T-helper 1 cell treated with Interleukin-12 subunit alpha and Interleukin-12 subunit beta and Interleukin-4 antibody, amounts not matched to agents 30 ng/mL and 1 ng/mL, for 36 hours (primary cell): ENCODE results near the gene DNAI2. TPM values are rescaled to one million over a fixed set of nuclear protein-coding genes. Genes with fewer than 3 reads are reported as not detected.

ENCODE experiments used
- intact Hi-C: fragments of 100-400 bp; cut with micrococcal nuclease; formaldehyde crosslinking; loops from one replicate; pipeline ENCODE4 v1.15.1; 2024
- total RNA-seq: library from RNA; stranded (reverse); gene quantifications from 2 replicates; pipeline ENCODE4 v1.2.3, GENCODE V29; 2022

Gene DNAI2, protein sequence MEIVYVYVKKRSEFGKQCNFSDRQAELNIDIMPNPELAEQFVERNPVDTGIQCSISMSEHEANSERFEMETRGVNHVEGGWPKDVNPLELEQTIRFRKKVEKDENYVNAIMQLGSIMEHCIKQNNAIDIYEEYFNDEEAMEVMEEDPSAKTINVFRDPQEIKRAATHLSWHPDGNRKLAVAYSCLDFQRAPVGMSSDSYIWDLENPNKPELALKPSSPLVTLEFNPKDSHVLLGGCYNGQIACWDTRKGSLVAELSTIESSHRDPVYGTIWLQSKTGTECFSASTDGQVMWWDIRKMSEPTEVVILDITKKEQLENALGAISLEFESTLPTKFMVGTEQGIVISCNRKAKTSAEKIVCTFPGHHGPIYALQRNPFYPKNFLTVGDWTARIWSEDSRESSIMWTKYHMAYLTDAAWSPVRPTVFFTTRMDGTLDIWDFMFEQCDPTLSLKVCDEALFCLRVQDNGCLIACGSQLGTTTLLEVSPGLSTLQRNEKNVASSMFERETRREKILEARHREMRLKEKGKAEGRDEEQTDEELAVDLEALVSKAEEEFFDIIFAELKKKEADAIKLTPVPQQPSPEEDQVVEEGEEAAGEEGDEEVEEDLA
- 0.34 and 0.69 TPM in 2 replicates for total RNA-seq

DNA sequence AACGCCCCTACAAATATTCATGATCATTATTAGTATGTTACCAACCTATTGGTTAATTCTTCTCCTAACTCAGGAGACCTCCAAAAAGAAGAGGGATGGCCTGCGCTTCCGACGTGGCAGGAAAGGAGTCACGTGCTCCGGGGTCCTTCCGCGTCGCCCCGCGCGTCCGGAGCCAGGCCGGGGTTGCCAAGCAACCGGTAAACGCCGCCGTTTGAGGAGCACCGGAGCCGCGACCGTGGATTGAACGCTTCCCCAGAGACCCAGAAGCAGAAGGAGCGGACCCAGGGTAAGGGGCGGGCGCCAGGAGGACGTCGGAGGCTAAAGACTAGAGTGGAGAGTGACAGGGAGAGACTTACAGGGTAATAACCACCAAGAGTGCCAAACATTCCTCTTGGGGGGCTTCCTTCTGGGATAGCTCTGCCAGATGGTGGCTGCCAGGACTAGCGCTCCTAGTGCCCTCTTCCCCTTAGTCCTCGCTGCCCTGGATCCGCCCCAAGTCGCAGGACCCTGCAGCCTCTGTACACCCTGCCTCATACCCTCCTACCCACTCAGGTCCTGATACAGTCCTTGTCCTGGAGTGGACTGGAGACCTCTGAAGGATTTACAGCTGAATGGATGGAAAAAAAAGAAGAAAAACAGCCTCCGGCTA is at the start of gene DNAI2:
Gene DNAI2 (plus strand): TSS at position 175 of the 649 bp plus-strand sequence. CDS start 7,584 bp downstream, outside the sequence.
- intact Hi-C loops: no loop called here

DNA sequence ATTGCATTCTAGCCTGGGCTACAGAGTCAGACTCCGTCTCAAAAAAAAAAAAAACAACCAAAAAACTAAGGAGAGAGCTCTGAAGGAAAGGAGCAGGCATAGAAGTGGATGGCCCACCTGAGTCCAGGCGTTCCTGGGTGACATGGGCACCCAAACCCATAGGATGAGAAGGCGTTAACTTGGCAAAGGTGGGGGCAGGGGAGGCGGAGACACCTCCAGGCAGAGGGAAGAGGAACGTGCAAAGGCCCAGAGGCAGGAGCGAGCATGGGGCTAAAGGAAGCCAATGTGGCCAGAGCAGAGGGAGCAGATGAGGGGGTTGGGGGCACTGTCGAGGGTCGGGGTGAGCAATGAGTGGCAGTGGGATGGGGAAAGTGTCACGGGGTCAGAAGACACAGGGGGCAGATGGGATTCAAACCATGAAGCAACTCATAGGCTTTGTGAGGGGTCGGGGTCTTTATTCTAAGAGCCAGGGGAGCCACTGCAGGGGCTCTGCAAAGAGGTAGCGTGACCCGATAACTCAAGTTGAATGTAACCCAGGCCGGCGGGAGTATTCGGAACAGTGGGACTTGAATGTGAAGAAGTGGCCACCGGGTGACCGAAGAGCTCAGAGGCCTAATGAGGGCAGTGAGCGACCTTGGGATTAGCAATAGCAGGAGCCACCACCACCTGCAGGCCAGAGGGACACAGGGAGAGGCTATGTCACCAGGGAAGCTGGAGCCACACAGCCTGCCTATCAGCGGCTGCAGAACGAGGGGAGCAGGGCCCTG is 48.9 kb upstream of the DNAI2 start:
- intact Hi-C loops: no loop called here

DNA sequence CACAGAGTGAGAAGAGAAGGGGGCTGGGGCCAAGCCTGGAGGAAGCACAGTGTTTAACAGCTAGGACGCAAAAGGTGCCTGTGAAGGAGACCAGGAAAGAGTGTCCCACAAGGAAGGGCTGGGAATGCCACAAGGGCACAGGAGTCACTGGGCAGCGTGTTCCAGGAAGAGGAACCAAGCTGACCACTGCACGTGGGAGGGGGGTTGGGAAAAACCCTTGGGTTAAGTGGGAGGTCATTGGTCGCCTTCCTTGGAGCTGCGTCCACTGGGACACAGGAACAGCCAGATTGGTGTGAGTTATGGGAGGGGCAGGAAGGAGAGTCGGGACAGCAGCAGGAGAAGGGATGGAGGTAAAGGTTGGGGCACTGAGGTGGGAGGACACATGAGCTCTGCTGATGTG is 47.8 kb upstream of the DNAI2 start:
- intact Hi-C loops: no loop called here

DNA sequence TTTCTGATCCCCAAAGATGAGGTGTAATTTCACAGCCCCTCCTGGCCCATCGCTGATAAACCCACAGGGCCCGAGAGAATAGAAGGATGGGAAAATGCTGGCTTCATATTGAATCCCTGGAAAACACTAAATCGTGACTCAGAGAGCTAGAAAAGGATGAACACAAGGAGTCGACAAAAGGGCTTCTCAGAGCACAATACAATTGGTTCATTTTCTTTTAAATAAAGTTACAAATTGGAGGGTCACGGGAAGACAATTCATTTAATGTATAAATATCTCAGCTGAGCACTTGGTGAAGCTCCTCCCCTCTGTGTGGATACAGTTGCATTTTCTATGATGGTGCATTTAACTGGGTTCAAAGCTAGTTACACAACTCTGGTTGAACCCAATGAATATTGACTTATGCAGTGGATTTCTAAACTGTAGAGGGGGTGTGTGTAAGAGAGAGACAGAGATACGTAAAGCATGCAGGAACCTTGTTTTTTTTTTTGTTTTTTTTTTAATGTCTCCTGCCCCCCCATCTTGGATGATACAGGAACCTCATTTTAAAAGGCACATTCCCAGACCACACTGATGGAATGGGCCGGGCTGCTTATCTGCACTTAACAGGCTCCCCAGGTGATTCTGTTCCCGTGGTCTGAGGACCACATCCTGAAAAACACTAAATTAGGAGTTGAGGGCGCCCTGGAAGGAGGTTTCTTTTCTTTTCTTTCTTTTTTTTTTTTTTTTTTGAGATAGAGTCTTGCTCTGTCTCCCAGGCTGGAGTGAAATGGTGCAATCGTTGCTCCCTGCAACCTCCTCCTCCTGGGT is 46.6 kb upstream of the DNAI2 start:
- intact Hi-C loops: no loop called here

DNA sequence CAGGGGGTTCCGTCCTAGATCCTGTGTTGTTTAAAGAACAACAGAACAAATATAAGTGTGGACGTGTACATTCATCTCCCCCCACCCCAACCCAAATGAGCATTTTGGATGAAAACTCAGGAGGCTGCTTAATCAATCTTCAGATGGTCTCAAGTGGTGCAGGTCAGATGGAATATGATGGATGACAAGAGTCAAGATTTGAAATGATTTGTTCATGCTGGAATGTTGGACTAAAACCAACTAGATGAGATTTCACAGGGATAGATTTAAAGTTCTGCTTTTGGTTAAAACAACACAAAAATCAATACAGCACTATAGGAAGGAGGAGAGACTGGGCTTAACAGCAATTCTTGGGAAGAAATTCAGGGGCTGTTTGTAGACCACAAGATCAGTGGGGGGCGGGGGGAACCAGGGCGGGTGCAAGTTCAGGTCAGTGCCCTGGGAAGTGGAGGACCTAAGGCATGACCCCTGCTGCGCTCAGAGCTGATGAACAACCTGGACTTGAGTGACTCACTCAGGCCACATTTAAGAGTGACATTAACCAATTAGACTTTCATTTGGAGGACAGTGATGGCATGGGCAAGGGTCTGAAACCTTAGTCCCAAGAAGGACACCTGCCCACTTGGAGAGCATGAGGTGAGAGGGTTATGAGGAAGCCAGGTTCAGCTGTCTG is 45.6 kb upstream of the DNAI2 start:
- intact Hi-C loops: no loop called here

DNA sequence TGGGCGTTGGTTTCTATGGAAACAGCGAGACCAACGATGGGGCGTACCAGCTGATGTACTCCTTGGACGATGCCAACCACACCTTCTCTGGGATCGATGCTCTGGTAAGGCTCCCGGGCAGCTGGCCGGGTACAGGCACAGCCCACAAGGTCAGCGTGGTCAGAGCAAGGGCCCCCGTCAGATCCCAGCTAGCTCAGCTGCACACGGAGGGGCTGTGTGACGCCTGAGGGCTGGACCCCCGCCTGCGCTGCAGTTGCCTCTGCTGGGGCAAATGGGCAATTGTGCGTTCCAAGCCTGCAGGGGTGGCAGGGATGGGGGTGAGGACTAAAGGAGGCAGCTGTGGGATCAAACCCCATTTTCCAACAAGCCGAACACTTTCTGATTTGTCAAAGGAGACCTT is 43.1 kb upstream of the DNAI2 start:
- intact Hi-C loops: no loop called here

DNA sequence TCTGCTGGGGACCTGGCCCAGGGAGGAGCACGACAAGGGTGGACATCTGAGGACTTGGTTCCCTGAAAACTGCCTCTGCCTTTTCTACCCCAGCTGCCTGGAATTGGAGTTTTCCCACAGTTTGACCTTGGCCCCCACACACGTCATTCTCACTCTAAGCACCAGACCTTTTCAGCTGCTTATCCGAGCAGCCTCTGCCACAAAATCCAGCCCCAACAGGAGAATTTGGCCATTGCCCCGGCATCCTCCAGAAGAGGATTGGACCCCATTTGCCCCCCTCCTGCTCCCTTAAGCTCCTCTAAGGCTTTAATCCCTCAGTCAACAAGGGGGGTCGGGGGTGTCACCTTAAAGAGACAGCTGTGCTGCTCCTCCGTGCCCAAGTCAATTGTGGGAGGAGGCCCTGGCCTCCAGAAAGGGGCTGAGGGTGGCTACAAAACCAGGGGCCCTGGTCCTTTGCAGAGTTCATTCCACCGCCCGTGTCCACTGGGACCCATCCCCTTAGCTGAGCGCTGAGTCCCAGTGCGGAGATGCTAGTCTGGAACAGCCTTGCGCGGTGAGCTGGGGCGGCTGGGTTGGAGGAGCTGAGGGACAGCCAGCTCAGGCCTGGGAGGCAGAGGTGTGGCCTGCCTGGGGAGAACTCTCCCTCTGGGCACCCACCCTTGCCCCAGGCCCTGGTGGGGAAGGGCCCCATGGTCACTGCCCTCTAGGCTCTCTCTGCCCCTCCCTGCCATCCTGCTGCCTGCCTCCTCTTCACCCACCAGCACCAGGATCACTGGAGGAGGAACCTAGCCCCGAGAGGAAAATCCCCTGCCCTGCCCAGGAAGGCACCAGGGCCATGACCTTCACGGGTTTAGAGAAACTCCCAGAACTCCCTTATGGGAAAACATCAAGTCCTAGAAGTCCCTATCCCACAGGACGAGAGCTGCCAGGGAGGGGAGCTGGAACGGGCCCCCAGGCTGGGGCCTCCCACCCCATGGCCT is 41.8 kb upstream of the DNAI2 start:
- intact Hi-C loops: no loop called here

DNA sequence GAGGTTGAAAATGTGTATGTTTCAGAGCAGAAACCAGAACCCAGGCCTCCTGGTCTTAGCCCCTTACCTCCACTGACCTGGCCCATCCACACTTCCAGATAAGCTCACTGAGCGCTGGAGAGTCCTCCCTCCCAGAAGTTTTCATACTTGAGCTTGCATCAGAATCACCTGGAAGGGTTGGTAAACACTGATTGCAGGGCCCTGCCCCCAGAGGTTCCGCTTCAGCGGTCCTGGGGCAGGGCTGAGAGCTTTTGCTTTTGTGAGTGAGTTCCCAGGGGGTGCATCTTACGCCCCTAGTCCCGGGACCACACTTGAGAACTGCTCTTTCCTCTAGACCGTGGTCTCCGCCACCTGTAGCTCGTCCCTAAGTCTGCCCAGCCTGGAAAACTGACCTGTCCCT is 40.1 kb upstream of the DNAI2 start:
- intact Hi-C loops: no loop called here

DNA sequence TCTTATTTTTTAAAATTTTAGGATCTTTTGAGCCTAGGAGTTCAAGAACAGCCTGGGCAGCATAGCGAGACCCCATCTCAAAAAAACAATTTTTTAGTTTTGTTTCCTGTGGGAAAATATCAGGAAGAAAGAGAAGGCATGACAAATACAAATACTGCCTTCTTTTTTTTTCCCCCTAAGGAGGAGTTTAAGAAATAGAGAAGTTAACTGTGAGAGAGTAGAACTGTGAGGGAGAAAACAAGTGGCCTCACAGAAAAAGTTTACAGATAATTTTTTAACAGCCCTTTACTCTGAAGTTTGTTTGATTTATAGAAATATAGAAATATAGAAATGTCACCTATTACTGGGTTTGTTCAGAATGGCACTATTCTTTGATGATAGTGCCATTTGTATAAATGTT is 39.5 kb upstream of the DNAI2 start:
- intact Hi-C loops: no loop called here

DNA sequence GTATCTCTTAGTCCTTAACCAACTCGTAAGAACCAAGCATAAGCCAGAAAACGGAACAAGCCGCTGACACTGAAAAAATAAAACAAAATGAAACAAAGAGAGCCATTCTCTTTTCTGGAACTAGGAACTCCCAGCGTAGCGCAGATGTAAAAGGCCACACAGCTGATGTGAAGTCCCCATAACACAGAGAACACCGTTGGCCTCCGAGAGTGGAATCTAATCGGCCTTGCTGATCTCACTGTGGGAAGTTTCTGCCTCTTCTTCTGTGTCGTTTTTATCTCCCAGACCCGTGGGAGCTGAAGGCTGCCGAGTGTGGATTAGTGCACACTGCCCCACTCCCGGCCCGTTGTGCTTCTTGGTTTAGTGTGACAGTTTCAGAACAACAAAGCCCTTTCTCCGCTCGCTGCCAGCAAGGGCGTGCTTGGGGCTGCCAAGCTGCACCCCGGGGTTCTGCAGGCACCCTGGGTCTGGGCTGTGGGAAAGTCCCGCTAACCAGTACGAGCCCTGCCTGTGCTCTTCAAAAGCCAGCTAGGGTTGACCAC is 38.9 kb upstream of the DNAI2 start:
- intact Hi-C loops: no loop called here

DNA sequence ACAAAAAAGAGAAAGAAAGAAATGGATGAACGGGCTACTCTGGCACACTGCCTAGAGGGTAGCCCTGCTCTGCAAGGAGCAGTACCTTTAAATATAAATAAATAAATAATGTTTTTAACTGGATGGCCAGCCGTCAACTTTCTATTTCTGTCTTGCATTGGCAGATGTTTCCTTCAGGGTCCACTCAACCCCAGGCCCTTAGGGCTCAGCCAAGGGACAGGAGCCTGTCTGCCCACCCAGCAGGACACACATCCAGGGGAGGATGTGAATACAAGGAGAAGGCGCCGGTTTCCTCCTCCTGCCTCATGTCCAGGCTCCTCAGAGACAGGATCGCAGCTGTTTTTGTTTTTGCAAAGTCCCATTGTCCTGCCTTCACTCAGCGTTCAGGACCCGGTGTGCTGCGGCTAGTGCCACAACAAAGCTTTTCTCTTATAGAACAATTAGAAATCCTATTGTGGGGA is 38.1 kb upstream of the DNAI2 start:
- intact Hi-C loops: no loop called here

DNA sequence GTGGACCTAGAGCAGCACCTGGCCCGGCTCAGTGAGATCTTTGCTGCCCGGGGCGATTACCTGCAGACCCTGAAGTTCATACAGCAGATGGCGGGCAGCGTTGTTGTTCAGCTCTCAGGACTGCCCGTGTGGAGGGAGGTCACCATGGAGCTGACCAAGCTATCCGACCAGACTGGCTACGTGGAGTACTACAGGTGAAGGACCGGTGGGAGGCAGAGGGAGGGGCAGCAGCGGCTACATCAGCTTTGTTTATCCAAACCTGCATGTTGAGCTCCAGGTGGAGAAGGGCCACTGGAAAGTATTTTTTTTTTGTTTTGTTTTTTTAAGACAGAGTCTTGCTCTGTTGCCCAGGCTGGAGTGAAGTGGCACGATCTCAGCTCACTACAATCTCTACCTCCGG is 36.7 kb upstream of the DNAI2 start:
- intact Hi-C loops: no loop called here

DNA sequence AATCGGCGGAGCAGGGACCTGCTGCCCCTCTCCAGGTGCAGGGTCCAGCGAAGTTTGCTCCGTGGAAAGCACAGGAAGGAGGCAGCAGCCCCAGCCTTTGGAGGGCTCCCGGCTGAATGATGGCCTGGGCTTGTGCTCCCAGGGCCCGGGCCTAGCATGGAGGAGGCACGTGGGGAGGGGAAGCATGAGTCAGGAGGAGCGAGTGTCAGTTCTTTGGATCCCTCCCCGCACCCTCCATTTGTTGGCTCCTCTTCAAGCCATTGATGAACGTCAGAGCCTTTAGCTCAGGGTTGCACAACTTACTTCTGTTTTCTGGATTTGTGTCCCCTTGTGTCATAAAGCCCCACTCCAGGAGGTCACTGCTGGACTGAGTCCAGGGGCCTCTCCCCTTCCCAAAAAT is 34.9 kb upstream of the DNAI2 start:
- intact Hi-C loops: no loop called here

DNA sequence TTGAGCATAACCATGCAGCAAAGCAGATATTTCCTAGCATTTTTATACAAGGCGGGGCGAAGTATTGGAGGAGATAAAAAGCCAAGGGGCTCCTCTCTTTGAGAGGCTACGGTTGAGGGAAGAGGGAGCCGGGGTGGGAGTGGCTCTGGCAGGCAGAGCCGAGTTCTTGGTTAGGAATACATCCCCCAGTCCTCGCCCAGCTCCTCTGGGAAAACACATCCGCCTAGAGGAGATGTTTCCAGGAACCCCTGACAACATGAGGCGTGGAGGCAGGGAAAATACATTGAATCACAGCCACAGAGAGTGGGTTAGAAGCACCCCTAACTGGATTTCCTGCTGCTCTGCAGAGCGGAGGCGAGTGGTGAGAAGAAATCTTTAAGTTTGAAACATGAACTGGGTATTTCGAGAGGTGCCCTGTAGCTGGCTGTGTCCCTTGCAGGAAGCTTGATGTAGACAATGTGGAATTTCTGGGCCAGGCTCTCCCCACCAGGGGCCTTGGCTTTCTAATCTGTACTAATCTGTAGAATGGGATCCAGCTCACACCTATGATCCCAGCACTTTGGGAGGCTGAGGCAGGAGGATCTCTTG is 33.3 kb upstream of the DNAI2 start:
- intact Hi-C loops: no loop called here

DNA sequence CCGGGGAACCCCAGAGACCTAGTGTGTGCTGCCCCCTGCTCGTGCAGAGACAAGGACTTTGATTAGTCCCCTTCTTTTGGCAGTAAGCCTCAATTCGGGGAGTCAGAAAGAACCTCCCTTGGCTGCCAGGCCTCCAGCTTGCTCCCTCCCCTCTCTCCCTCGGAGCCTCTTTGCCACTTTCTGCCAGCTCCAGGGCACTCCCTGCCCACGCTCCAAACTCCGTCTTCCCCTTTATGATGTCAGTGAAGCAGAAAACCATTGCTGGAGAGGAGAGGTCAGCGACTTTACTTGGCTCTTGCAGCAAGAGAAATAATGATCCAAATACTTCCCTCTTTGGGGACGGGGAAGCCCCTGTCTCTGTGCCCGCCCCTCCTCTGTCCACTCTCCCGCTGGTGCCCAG is 32.6 kb upstream of the DNAI2 start:
- intact Hi-C loops: no loop called here

DNA sequence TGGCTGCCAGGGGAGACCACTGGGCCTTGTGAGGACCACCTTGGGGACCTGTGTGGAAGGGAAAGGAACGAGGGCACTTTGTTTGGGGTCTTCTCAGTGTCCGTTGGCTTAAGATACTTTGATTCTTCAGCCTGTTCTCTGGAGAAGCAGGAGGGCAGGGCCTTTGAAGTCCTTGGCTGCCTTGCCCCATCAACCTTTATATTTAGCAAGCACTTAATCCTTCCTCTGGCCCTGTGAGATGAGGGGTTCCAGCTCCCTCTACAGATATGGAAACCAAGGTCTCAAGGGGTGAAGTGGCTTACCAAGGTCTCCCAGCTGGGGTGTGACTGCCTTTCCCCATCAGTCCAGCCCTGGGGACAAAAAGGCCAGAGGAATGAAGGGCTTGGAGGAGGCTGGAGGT is 32.2 kb upstream of the DNAI2 start:
- intact Hi-C loops: no loop called here

DNA sequence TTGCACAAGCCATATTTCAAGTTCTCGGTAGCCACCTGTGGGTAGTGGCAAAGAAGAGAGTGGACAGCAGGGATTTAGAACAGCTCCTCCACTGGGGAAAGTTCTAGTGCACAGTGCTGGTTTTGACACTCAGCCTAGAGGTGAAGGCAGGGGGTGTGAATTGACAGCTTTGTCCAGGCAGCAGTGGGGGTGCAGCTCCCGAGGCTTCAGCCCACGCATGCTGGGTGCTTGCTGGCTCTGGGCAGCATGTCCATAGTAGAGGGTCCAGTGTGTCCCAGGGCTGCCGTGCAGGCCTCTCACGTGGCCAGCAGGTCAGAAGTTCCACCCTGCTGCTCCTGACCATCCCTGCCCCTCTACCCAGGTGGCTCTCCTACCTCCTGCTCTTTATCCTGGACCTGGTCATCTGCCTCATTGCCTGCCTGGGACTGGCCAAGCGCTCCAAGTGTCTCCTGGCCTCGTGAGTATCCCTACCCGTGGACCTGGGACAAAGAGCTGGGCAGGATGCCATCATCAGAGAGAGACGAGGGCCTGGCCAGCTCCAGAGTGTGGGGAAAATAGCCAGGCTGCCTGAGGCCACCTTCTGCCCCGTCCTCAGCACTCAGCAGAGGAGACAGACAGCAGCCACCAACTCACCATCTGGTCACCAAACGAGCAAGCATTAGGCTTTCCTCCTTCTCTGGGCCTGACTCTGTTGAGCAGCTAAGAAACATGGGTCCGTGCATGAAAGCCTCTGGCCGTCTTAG is 30.9 kb upstream of the DNAI2 start:
- intact Hi-C loops: no loop called here

DNA sequence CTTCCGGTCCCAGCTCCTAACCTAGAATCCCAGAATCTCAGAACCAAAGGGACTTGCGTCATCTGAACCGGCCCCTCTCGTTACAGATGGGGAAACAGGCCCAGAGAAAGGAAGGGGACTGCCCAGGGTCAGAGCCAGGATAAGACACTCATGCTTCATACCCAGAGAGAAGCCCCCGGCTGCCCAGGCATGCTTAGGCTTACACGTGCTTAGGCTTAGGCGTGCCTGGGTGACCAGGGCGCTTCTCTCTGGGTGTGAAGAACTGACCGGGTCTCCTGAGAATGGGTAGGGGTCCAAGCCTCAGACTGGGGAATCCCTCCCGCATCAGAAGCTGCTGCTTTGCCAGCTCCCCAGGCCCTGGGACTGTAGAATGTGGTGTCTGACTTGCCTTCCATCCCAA is 29.9 kb upstream of the DNAI2 start:
- intact Hi-C loops: no loop called here
